A172 (cell line): ENCODE measurements around the gene MYL9. TPM values are rescaled to one million over a fixed set of nuclear protein-coding genes. Genes with fewer than 3 reads are reported as not detected.
"Not testable (repeated sequence)": the region's sequence is repeated elsewhere in the genome, so short reads cannot be mapped to it uniquely, and the experiment has no call there.

Source experiments
- DNase-seq: peaks from one replicate; pipeline ENCODE4 v3.0.0-alpha.2; 2015; ENCODE audit warnings: low spot score
- total RNA-seq: library from RNA; depleted of rRNA; stranded (reverse); fragments of >200 nt; shearing (Covaris generic); gene quantifications from 2 replicates; pipeline ENCODE4 v1.2.3, GENCODE V29; 2014; rRNA removed

Gene MYL9
- 9.4 and 9.8 TPM in 2 replicates for total RNA-seq

- DNase-seq, result no peak
Observed at GRCh38 chr20:36541227-36541767, at the start of gene MYL9. Gene MYL9, plus strand, starts transcription at chr20:36541519. Its CDS starts 3,366 bp downstream, at chr20:36544885.

DNA sequence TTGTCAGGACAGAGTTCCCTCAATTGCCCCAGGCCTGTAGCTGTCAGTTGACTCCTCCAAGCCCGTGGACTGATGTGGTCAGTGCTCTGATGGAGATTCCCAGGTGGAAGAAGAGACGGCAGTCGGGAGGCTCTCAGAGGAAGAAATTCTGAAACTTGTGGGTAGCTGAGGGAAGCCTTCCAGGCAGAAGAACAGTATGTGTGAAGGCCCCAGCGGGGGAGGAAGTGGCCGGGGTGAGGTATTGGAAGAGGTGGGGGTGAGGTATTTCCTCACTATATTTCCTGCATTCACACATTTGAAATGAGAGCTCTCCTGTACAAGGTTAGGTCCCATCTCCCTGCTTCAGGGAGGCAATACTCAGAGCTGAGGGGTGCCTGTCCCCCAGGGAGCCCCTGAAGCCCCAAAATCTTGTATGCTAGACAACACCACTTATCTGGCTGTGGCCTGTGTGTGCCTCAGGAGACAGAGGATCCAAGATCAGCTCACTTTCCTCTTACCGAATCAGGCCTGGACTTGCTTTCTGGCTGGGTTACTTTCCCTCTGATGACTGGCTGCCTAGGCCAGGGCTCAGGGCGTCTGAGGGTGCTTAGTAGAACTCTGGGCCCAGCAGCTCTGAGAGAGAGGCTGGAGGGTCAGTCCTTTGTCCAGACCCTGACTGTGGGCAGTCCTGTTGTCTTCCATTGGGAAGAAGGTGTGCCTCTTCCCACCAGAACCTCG lies 49.3 kb upstream of the MYL9 start:
- DNase-seq, result peak; percentile 38

- no peak for DNase-seq
Observed at GRCh38 chr20:36493051-36493800, 48.1 kb upstream of the MYL9 start.

GRCh38 chr20:36493801-36494114 lies 47.6 kb upstream of the MYL9 start:
- DNase-seq, result peak; percentile 94

GRCh38 chr20:36496707-36497669 lies 44.3 kb upstream of the MYL9 start:
- DNase-seq, result no peak

GRCh38 chr20:36497856-36498255 lies 43.5 kb upstream of the MYL9 start:
- DNase-seq, result peak; percentile 70

DNA sequence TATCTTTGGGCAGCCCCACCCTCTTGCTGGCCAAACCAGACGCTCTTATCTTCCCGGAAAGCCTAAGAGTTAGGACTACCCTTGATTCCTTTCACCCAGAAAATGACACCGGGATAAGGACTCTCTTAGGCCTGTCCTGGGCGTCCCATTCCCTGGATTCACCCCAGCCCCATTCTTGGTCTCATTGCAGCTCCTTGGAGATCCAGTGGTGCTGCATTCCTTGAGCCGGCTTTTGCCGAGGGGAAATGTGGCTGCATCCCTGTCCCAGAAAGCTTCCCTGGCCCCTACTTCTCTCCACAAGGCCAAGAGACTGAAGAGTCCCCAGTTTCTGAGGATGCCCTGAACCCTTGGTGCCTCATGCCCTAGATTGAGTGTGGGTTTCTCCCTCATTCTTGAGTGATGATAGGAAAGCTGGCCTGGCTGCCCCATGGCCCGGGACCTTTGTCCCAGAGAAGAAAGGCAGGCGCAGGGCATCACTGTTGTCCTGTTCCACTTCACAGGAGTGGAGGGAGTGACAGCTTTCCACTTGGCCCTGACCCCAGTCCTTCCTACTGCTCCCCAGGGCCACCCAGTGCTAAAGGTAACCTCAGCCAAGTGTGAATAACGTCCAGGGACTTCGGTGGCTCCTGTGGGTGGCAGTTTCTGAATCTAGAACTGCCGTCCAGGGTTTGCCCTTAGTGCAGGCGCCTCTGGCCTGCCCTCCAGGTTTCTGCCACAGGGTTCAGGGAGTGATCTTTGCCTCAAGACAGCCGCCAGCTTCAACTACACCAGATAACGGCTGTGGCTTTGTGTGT lies 42.7 kb upstream of the MYL9 start:
- DNase-seq, result no peak

DNA sequence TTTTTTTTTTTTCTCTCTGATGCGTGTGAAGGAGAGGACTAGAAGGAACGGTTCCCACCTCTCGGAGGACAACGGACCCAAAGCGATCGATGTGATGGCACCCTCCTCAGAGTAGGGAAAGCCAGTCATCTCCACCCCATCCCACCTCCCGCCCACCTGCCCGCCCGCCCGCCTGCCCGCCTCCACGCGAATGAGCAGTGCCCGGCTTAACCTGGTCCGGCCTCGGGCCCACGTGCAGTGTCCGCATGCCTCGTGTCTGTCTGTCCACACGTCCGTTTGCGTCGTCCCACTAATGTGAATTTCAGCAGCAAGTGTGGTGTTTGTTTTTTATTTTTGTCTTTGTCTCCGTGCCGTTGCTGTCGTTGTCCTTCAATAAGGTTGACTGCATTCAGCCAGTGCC lies 42.1 kb upstream of the MYL9 start:
- DNase-seq, result no peak

DNA sequence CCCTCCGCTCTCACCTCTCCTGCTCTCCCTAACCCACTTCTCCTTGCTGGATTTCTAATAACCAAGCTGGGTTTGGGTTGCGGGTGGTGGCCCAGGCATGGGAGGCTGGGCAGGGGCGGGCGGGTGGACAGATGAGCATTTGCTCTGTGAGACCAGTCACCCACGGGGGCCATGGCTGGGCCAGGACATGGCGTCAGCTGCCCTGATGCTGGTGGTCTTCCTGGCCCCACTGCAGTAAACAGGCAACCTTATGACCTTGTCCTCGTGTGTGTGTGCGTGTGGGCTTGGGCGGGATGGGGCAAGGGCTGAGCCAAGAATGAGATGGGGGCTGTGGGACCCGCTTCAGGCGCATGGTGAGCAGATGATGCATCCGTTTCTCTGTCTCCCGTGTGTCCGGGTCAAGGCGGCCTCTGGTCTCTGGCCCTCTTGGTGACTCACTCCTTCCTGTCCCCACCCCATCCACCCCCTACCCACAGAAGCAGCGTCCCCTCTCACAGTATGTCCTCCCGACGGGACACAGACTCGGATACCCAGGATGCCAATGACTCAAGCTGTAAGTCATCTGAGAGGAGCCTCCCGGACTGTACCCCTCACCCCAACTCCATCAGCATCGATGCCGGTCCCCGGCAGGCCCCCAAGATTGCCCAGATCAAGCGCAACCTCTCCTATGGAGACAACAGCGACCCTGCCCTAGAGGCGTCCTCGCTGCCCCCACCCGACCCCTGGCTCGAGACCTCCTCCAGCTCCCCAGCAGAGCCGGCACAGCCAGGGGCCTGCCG lies 41.4 kb upstream of the MYL9 start:
- peak; percentile 95 for DNase-seq

- no peak for DNase-seq
Observed at GRCh38 chr20:36501367-36502006, 39.8 kb upstream of the MYL9 start.

GRCh38 chr20:36504295-36504694 lies 37.0 kb upstream of the MYL9 start:
- no peak for DNase-seq

- DNase-seq, result no peak
Observed at GRCh38 chr20:36506253-36506652, 35.1 kb upstream of the MYL9 start.

DNA sequence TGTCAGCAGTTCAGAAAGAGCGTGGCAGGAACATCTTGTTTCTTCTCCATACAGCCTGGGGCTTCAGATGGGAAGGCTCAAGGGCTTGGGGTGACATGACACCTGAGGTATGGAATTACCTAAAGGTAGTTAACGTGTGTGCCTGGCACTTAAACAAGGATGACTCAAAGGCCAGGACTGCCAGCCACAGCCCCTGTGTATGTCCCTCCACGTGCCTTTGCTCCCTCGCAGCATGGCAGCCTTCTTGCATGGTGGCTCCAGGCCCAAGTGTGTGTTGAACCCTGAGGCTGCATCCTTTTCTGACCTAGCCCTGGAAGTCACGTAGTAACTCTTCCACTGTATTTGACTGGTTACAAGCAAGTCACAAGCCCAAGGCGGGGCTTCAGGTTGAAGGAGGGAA lies 33.6 kb upstream of the MYL9 start:
- no peak for DNase-seq

DNA sequence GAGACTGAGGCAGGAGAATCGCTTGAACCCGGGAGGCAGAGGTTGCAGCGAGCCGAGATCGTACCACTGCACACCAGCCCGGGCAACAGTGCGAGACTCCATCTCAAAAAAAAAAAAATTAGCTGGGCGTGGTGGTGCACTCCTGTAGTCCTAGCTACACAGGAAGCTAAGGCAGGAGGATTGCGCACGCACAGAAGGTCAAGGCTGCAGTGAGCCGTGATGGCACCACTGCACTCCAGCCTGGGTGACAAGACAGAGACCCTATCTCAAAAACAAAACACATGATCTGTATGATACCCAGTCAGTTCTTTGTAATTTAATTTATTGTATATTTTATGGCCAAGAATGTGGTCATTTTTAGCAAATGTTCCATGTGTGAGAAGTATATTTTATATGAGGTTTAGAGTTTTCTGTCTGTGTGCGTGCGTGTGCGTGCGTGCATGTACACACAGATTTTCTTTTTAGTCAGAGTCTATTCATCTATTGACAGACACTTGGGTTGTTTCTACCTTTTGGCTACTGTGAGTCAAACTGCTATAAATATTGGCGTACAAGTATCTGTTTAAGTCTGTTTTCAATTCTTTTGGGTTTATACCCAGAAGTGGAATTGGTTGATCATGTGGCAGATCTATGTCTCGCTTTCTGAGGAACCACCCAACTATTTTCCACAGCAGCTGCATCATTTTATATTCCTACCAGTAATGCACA lies 22.2 kb upstream of the MYL9 start:
- no peak for DNase-seq

GRCh38 chr20:36519944-36520343 lies 21.4 kb upstream of the MYL9 start:
- DNase-seq, result no peak

DNA sequence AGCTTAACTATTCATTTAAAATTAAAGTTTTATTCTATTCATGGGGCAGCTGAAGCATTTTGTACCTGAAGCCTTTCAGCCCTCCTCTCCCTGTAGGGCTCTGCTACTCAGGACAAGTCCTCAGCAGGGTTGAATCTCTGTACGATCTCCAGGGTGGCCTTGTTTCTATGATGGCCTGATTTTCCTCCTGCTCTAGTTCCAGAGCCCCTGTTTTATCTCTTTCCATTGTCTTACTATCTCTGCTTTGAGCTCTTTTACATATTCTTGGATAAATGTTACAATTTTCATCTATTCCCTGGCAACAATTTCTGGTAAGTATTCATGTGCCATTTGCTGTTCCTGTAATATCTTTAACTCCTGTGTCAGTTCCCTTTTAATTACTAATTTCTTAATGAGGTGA lies 19.8 kb upstream of the MYL9 start:
- no peak for DNase-seq

DNA sequence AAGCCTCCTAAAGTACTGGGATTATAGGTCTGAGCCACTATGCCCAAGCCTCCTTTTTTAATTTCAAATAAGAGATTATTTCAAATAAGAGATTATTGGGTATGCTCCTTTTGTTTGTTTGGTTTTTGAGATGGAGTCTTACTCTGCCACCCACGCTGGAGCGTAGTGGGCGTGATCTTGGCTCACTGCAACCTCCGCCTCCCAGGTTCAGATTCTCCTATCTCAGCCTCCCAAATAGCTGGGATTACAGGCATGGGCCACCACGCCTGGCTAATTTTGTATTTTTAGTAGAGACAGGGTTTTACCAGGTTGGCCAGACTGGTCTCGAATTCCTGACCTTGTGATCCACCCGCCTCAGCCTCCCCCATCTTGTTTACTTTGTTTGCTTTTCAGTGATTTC lies 18.9 kb upstream of the MYL9 start:
- DNase-seq, result not testable (repeated sequence)

DNA sequence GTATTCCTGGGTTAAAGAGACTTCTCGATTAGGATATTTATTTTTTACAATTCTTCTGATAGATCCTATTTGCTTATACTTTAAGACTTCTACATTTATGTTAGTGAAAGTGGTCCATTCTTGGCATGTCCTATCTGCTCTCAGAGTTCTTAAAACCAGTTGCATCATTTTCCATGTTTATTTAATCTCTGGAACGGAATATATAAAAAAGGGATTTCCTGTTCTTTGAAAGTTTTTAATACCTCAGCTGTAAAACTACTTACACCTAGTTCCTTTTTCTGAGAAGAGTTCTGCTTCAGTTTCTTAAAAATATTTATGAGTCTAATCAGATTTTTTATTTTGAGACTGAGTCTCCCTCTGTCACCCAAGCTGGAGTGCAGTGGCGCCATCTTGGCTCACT lies 18.0 kb upstream of the MYL9 start:
- no peak for DNase-seq
